Muscle layer of duodenum (tissue), 2 donors: ENCODE measurements around the gene ACOT13.
"Not testable (repeated sequence)": the region's sequence is repeated elsewhere in the genome, so short reads cannot be mapped to it uniquely, and the experiment has no call there.

Source experiments
- H3K27ac ChIP-seq: one replicate; pipeline ENCODE4 v1.7.0; 2013; ENCODE audit warnings: mild to moderate bottlenecking, low read length
- H3K27me3 ChIP-seq: one replicate; pipeline ENCODE4 v1.7.0; 2013; ENCODE audit warnings: low read depth, mild to moderate bottlenecking, control low read depth, low read length
- H3K36me3 ChIP-seq, 2 donors: one replicate each; pipeline ENCODE4 v1.7.0; 2013; ENCODE audit warnings: low read length in 2 of 2, control low read depth in 1 of 2, mild to moderate bottlenecking in 1 of 2; ENCODE audit not compliant: insufficient read depth in 2 of 2, control insufficient read depth in 1 of 2
- H3K4me1 ChIP-seq, 2 donors: one replicate each; pipeline ENCODE4 v1.7.0; 2013; ENCODE audit warnings: low read length in 2 of 2, mild to moderate bottlenecking in 2 of 2, control low read depth in 1 of 2, moderate library complexity in 1 of 2; ENCODE audit not compliant: insufficient read depth in 2 of 2, control insufficient read depth in 1 of 2
- H3K4me3 ChIP-seq, 2 donors: one replicate each; pipeline ENCODE4 v1.7.0; 2013; ENCODE audit warnings: low read length in 2 of 2, low read depth in 1 of 2, mild to moderate bottlenecking in 1 of 2
- H3K9me3 ChIP-seq, 2 donors: one replicate each; pipeline ENCODE4 v1.7.0; 2013; ENCODE audit warnings: low read length in 2 of 2, control low read depth in 1 of 2, mild to moderate bottlenecking in 1 of 2; ENCODE audit not compliant: control insufficient read depth in 1 of 2
- donor health status: healthy.

The ACOT13 gene

GRCh38 chr6:24692848-24693592, 26.1 kb downstream of the ACOT13 start:
- Histone ChIP-seq H3K27ac (no peak overlapping the region), H3K4me3 (no peak overlapping the region), H3K36me3 (no peaks in the 10 kb centered on the region), H3K27me3 (no peaks in the 10 kb centered on the region), H3K4me1 (no peaks in the 10 kb centered on the region), H3K9me3 (no peaks in the 10 kb centered on the region)

DNA sequence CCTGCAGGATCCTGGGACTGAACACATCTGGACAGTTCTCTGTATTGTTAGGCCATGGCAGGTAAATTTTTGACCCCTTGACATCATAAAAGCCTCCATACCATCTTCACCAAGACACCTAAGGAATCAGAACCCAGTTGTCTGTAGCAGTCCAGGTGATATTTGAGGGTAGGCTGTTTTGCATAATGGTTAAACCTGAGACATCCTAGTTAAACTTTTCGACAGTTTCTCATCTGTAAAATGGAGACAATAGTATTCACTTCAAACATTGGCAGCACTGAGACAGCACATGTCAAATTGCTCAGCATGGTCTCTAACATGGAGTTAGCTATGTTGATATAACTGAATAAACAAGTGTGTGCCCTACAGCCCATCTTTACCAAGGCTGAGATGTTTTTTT, 27.3 kb downstream of the ACOT13 start:
- Histone ChIP-seq H3K27me3 (no peaks in the 10 kb centered on the region), H3K9me3 (no peaks in the 10 kb centered on the region), H3K27ac (no peak overlapping the region), H3K36me3 (no peaks in the 10 kb centered on the region), H3K4me1 (no peaks in the 10 kb centered on the region), H3K4me3 (no peak overlapping the region)

DNA sequence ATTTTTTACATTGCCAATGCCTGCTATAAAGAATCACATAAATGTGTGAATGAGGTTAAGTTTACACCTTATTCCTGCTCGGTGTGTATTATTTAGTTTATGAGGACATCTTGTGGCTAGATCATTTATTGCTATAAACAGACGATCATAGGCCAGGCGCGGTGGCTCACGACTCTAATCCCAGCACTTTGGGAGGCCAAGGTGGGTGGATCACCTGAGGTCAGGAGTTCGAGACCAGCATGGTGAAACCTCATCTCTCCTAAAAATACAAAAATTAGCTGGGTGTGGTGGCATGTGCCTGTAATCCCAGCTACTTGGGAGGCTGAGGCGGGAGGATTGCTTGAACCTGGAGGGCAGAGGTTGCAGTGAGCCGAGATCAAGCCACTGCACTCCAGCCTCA, 28.8 kb downstream of the ACOT13 start:
- not testable (repeated sequence) for H3K4me1 ChIP-seq, H3K27me3 ChIP-seq, H3K4me3 ChIP-seq, H3K9me3 ChIP-seq, H3K27ac ChIP-seq, H3K36me3 ChIP-seq

GRCh38 chr6:24696097-24696496, 29.2 kb downstream of the ACOT13 start:
- Histone ChIP-seq H3K4me3 (no peak overlapping the region), H3K9me3 (no peaks in the 10 kb centered on the region), H3K27ac (no peak overlapping the region), H3K27me3 (no peaks in the 10 kb centered on the region), H3K4me1 (no peaks in the 10 kb centered on the region), H3K36me3 (no peaks in the 10 kb centered on the region)

- Histone ChIP-seq H3K4me3 (no peak overlapping the region), H3K27ac (no peak overlapping the region), H3K4me1 (no peaks in the 10 kb centered on the region), H3K9me3 (no peaks in the 10 kb centered on the region), H3K27me3 (no peaks in the 10 kb centered on the region), H3K36me3 (peaks cover 18 to 31% of the 10 kb centered on the region in 2 donors)
These were observed 32.9 kb downstream of the ACOT13 start for GRCh38 chr6:24699521-24700359.

DNA sequence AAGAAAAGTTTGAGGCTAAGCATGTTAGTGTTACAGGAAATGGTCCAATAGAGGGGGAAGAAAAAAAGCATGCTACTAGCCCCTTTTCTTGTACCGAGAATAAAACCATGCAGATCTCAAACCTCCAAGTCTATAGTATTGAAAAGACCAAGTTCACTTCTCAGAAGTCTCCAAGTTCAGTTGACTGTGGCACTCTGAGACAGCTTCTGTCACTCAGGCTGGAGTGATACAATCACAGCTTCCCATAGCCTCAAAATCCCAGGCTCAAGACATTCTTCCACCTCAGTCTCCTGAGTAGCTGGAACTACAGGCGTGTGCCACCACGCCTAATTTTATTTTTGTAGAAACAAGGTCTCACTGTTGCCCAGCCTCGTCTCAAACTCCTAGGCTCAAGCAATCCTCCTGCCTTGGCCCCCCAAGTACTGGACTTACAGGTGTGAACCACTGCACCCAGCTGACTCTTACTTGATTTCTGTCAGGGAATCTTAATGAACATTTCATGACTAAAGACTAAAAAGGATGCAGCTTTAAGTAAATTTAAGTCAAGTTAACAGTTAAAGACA, 35.9 kb downstream of the ACOT13 start:
- no peak overlapping the region for H3K4me3 ChIP-seq
- no peaks in the 10 kb centered on the region for H3K27me3 ChIP-seq
- H3K27ac ChIP-seq: no peak overlapping the region
- no peaks in the 10 kb centered on the region for H3K4me1 ChIP-seq
- H3K9me3 ChIP-seq: no peaks in the 10 kb centered on the region
- H3K36me3 ChIP-seq: peaks cover 37 to 60% of the 10 kb centered on the region in 2 donors

GRCh38 chr6:24704468-24704867, 37.6 kb downstream of the ACOT13 start:
- Histone ChIP-seq H3K9me3 (no peaks in the 10 kb centered on the region), H3K27me3 (no peaks in the 10 kb centered on the region), H3K4me1 (no peaks in the 10 kb centered on the region), H3K27ac (no peak overlapping the region), H3K36me3 (peaks cover 50 to 77% of the 10 kb centered on the region in 2 donors), H3K4me3 (no peak overlapping the region)

- H3K27ac ChIP-seq: no peak overlapping the region
- H3K36me3 ChIP-seq: peaks cover 72 to 88% of the 10 kb centered on the region in 2 donors
- no peak overlapping the region for H3K4me3 ChIP-seq
- no peaks in the 10 kb centered on the region for H3K9me3 ChIP-seq
- no peaks in the 10 kb centered on the region for H3K27me3 ChIP-seq
- H3K4me1 ChIP-seq: peaks cover 0 to 10% of the 10 kb centered on the region in 2 donors
These were observed 41.7 kb downstream of the ACOT13 start for GRCh38 chr6:24708612-24709011.

- no peak overlapping the region for H3K4me3 ChIP-seq
- no peaks in the 10 kb centered on the region for H3K27me3 ChIP-seq
- peaks cover 4 to 14% of the 10 kb centered on the region in 2 donors for H3K4me1 ChIP-seq
- H3K27ac ChIP-seq: no peak overlapping the region
- H3K9me3 ChIP-seq: no peaks in the 10 kb centered on the region
- peaks cover 72 to 86% of the 10 kb centered on the region in 2 donors for H3K36me3 ChIP-seq
These were observed 42.3 kb downstream of the ACOT13 start for GRCh38 chr6:24709014-24709711.

DNA sequence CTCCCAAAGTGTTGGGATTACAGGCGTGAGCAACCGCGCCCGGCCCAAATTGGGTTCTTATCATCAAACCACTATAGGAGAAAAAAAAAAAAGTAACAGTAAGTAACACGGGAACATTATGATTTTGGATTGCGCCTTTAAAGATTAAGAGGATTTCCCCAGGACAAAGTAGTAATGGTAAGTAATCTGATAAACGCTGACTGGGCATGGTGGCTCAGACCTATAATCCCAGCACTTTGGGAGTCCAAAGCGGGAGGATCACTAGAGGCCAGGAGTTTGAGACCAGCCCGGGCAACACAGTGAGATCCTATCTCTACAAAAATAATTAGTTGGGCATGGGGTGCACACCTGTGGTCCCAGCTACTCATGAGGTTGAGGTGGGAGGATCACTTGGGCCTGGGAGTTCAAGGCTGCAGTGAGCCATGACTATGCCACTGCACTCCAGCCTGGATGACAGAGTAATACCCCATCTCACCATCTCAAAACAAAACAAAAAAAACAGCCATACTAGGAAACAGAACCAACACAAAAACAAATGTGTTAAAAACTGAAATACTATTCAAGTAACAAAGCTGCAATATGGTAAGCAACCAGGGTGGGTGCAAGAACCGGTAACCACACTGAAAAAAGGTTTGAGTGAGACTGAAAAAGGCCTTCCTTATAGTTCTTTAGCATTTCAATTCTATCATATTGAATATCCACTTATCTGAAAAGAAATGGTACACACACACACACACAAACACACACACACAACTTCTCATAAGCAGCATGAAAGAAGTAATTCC, 43.8 kb downstream of the ACOT13 start:
- H3K9me3 ChIP-seq: no peaks in the 10 kb centered on the region
- peaks cover 70 to 83% of the 10 kb centered on the region in 2 donors for H3K36me3 ChIP-seq
- no peak overlapping the region for H3K27ac ChIP-seq
- H3K4me1 ChIP-seq: peaks cover 13 to 28% of the 10 kb centered on the region in 2 donors
- no peaks in the 10 kb centered on the region for H3K27me3 ChIP-seq
- H3K4me3 ChIP-seq: no peak overlapping the region
